GM10847 (cell line): Measurements from ENCODE around the gene CPNE4.

ENCODE experiments used
- POLR2A ChIP-seq: IDR thresholded peaks from 2 replicates; pipeline ENCODE4 v1.6.1; 2011; ENCODE audit not compliant: insufficient read length; ENCODE audit errors: extremely low read depth

Gene CPNE4

GRCh38 chr3:131802029-131802428, 232.8 kb downstream of the CPNE4 start:
- no peak for TF ChIP-seq POLR2A

- TF ChIP-seq POLR2A = no peak
Measured at GRCh38 chr3:131801566-131801965, 233.2 kb downstream of the CPNE4 start.

GRCh38 chr3:131797776-131798175, 237.0 kb downstream of the CPNE4 start:
- TF ChIP-seq POLR2A = no peak

- no peak for TF ChIP-seq POLR2A
Measured at GRCh38 chr3:131796558-131797198, 238.1 kb downstream of the CPNE4 start.

- TF ChIP-seq POLR2A = no peak
Measured at GRCh38 chr3:131796111-131796510, 238.7 kb downstream of the CPNE4 start.

GRCh38 chr3:131795390-131796090, 239.3 kb downstream of the CPNE4 start:
- no peak for TF ChIP-seq POLR2A

GRCh38 chr3:131794766-131795388, 239.9 kb downstream of the CPNE4 start:
- no peak for TF ChIP-seq POLR2A

- TF ChIP-seq POLR2A = no peak
Measured at GRCh38 chr3:131793870-131794269, 240.9 kb downstream of the CPNE4 start.

GRCh38 chr3:131789188-131789587, 245.6 kb downstream of the CPNE4 start:
- TF ChIP-seq POLR2A = no peak

GRCh38 chr3:131786386-131786785, 248.4 kb downstream of the CPNE4 start:
- TF ChIP-seq POLR2A = no peak

GRCh38 chr3:131782751-131783150, 252.1 kb downstream of the CPNE4 start:
- TF ChIP-seq POLR2A = no peak

GRCh38 chr3:131778526-131778925, 256.3 kb downstream of the CPNE4 start:
- no peak for TF ChIP-seq POLR2A

GRCh38 chr3:131775650-131776049, 259.2 kb downstream of the CPNE4 start:
- no peak for TF ChIP-seq POLR2A

GRCh38 chr3:131772269-131773026, 262.4 kb downstream of the CPNE4 start:
- TF ChIP-seq POLR2A = no peak

GRCh38 chr3:131762981-131763564, 271.7 kb downstream of the CPNE4 start:
- no peak for TF ChIP-seq POLR2A

- no peak for TF ChIP-seq POLR2A
Measured at GRCh38 chr3:131756405-131756804, 278.4 kb downstream of the CPNE4 start.

- TF ChIP-seq POLR2A = no peak
Measured at GRCh38 chr3:131755380-131755779, 279.4 kb downstream of the CPNE4 start.
